GM18526 (cell line): ENCODE data around the gene PRSS33.

Experiments
- POLR2A ChIP-seq: IDR thresholded peaks from 3 replicates; pipeline ENCODE4 v1.6.1; 2011; ENCODE audit not compliant: insufficient read length; ENCODE audit errors: extremely low read depth

The PRSS33 gene

DNA sequence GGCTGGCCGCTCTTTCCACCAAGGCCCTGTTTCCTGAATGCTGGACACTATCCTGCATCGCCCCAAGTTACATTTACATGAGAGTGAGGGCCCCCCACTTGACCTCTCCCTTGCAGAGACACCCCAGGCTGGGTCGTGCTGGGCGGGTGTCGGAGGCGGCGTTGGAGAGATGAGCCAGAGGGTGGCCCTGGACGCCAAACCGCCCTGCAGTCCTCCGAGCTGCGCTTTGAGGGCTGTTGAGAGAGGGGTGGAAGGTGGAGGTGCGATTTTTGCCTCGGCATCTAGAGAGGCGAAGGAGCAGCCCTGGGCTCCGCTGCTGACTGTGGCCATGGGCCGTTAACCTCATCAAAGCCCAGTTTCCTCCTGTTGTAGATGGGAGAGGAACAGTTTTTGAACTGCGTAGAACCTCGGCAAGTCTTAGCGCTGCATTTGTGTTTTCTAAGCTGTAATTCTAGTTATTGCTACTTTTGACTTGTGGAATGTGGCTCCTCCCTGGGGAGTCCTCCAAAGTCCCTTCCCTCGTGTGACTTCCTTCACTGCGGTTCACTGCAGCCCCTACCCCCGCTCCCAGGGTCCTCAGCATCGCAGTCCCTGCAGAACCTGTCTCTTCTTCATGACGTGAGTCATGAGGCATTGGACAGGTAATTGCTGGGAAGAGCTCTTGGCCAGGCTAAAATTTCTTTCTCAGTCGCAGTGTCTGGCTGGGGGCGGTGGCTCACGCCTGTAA is 9.3 kb downstream of the PRSS33 start:
- TF ChIP-seq POLR2A = no peak

DNA sequence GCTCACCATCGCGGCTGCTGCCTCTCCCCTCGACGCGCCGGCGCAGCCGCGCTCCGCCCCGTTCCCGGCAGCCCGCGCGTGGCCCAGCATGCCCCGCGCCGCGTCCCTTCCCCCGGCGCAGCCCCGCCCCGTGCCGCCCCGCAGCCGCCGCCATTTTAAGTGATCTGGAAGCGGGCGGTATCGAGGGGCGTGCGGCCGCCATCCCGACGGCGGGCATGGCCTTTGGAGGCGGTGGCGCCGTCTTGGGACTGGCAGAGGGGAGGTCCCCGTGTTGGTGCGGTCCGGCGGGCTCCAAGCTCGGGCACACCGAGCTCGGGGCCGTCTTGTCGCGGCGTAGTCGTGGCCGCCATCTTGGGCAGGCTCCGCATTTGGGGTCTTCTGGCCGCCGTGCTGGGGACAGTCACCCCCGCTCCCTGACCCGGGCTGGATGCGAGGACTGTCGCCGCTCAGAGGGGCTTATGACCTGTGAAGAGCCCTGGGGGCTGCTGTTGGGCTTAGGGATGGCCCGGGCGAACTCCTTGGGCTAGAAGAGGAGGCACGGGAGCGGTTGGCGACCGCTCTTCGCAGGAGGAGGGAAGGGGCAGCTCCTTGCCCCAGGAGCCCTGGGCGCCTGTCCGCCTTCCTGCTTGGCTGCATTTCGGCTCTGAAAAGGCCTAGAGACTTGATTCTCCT is 10.0 kb downstream of the PRSS33 start, which contains the start of gene ELOB:
TSS of gene ELOB (minus strand) at position 50 of the 672 bp plus-strand sequence. CDS start at position 9, 41 bp downstream.
- TF ChIP-seq POLR2A = peak; percentile 75

DNA sequence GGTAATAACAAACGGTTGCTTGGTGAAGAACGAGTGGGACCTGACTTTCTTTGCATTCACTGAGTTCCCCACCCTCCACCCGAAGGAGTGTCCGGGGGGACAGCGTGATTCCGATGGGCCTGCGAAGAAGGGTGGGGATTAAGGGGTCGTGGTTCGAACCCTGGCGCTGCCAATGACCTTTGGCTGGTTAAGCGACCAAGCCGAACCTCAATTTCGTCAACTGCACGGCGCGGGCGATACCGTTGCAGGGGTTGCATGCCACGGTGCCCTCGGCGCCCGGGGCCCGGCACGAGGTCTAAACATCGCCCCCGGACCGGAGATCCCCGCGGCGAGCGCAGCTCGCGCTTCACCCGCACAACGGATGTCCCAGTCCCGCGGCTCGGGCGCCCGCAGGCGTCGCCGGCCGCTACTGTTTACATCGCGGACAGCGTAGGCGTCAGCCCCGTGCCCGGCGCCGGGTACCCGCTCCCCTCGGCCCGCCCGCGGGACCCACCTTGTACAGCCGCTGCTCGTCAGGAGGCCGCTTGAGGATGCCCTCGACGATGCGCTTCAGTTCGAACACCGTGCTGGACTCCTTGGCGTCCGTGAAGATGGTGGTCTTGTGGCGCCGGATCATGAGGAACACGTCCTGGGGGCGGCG is 10.7 kb downstream of the PRSS33 start:
- TF ChIP-seq POLR2A = no peak

DNA sequence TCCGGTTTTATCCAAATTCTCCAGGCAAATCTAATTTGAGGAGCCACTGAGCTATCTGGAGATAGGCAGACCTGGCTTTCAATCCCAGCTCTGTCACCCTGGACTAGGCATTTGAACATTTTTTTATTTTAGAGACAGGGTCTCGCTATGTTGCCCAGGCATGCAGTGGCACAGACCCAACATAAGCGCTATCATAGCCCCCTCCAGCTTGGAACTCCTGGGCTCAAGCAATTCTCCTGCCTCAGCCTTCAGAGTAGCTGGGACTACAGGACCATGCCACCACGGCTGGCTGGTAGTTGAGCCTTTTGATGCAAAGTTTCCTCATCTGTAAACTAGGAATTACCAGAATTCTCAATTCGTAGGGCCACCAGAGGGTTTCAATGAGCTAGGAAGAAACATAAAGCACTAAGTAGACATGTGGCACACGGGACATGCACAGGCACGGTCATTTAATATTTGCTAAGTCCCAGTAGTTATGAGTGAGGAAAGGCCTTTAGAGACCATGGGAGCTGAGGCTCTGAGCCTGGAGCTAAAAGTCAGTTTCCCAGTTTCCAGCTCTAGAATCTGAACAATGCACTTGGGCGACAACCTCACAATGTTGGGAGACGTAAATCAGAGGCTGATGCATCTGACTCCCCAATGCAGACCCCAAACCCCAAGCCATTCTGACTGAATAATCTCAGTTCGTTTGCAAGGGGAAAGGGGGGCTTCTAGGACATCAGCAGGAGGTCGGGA is 11.4 kb downstream of the PRSS33 start:
- TF ChIP-seq POLR2A = no peak

DNA sequence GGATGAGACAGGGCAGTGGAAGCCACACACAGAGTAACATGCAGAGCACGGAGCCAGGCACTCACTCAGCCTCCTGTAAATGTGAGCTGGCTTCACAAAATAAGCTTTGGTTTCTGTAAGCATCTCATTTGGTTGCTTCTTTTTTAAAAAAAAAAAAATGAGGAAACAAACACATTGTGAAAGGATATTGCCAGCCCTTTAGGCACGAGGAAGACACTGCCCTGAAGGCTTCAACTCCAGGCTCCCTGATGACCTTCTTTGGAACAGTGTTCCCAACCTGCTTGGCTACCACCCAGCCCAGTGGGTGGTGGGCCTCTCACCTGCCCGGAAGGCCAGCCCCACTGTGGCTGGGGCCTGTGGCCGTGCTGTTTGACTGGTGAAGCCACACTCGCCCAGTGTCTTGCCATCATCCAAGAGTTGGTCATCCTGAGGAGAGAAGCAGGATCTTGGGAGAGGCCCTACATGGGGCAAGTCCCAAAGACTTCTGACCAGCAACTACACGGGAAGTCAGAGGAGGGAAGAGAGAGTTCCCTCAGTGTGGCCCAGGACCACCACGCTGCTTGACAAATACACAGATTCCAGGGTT is 12.1 kb downstream of the PRSS33 start:
- no peak for TF ChIP-seq POLR2A

DNA sequence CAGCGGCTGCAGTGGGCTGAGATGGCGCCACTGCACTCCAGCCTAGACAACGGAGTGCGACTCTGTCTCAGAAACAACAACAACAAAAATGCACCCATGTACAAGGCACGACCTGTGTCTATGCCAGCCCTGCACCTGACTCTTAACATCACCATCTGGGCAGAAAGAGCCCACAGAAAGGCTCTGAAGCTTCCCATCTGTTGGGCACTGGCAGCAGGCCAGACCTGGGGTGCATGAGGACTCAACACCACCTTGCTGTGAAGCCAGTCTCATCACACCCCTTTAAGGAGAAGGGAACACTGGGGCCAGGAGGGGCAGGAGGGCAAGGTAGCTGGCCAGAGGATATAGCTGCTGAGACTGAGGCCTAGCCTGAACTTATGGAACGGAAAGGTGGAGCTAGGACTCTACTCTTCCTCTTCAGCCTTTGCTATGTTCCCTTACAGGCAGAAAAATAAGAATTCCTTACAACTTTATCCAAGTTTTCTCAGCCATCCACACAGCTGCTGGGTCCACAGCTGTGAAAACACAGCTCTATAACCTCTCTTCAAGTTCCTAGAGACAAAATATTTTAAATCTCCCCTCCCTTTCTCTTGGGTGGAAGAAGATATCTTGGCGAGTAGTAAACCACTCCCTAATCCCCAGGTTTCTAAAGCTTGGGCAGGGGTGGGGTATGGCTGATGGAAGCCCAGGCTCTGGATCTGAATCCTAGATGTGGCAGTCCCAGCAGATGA is 13.0 kb downstream of the PRSS33 start:
- TF ChIP-seq POLR2A = no peak

DNA sequence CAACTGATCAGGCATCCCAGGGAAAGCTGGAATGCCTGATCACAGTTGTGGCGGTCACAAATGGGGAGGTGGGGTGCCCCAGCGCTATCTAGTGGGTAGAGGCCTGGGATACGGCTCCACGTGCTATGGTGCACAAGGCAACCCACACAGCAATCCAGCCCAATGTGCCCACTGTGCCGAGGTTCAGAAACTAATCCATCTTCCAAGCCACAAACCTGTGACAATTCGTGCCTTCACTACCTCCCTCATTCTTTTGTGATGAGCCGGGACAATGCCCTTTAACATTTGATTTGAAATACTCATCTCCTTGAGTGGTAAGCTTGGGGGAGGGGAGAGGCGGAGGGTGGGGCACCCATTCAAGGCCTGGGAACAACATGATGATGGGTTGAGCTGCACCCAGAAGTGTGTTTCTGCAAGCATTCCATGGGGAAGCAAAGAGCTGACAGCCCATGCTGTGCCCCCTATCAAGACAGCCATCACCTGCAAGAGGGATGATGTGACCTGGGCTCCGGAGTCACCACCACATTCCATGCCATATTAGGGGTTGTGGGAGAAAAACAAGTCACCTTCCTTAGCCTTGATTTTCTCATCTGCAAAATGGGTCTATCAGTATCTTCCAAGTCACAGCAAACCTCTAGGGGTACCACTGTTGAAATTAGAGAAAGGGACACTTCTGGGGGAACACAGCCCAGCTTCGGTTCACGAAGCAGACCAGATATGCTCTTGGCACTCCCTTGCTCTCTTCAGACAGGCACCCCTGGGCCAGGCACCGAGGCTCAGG is 14.0 kb downstream of the PRSS33 start:
- no peak for TF ChIP-seq POLR2A

DNA sequence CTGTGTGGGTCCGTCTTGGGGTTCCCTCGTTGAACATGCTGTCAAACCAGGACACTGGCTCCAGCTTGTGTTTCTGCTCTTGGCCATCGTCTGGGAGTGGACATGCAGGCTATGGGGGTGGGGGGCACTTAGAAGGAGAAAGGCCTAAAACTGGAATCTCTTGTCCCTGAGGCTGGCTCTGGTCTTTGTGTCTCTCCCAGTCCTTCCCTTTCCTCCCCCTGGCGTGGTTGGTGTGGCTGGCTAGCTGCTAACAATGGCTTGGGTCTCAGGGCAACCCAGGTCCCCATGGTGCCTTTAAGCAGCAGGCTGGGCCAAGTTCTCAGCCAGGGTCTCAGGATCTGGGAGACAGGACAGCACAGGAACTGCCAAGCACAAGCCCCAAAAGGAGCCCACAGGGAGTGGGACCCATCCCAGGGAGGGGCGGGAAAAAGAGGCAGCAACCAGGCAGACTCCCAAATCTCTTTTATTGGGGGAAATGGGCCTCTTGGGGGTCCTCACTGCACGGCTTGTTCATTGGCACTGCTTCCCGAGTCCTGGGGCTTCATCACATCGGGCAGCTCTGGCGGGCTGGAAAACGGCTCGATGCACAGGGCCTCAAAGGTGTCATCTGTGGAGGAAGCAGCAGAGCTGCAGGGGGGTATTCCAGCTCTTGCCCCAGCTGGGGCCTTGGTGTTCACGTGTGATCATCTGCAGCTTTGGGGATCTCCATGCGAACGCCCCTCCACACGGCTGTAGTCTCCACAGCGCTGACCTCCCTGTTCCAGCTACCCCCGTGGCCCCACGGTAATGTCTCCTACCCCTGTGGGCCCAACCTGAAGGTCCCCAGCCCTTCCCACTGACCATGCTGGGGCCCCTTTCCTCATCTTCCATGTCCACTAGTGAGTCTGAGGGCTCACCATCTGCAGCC is 15.6 kb downstream of the PRSS33 start:
- TF ChIP-seq POLR2A = peak; percentile 13

DNA sequence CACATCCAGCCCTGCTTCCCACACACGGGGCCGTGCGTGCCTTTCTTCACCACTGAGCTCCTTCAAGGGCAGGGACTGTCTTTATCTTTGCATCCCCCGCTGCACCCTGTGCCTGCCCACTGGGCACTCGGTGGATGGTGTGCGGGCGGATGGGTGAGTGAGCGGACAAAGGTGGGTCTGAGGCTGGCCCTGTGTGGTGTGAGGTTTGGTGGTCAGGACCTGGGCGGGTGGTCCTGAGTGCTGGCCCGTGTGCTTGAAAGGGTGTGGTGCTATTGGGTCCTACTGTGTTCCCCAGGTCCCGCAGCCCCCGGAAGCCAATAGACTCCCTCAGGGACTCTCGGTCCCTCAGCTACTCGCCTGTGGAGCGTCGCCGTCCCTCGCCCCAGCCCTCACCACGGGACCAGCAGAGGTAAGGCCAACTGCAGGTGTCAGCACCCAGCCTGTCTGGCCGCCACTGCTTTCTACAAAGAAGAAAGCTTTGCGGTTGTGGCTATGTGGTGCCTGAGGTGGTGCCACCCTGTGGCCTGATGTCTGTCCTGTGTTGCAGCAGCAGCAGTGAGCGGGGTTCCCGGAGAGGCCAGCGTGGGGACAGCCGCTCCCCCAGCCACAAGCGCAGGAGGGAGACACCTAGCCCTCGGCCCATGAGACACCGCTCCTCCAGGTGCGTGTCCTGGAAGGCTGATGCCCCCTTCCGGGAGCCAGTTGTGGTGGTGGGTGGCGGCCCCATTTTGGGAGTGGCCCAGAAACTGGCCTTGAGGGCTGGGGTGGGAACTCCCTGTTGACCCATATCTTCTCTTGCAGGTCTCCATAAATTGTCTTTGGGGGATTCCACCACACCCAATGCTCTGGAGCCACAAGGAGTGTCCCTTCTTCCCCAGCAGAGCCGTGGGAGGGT is 17.1 kb downstream of the PRSS33 start:
- peak; percentile 2 for TF ChIP-seq POLR2A

DNA sequence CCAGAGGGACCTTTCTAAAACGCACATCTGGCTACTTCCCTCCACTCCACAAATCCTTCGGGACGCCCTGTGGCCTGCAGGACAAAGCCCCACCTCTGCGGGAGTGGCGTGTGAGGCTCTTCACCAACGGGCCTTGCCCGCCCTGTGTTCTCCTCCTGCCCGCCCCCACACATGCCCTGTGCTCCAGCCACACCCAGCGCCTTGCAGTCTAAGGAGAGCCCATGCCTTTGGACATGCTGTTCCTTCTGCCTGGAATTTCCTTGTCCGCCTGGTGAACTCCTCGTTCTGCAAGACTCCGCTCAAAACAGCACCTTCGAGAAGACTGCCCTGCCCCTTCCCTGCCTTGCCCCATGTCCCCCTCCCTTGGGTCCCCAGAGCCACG is 17.7 kb downstream of the PRSS33 start:
- TF ChIP-seq POLR2A = no peak

DNA sequence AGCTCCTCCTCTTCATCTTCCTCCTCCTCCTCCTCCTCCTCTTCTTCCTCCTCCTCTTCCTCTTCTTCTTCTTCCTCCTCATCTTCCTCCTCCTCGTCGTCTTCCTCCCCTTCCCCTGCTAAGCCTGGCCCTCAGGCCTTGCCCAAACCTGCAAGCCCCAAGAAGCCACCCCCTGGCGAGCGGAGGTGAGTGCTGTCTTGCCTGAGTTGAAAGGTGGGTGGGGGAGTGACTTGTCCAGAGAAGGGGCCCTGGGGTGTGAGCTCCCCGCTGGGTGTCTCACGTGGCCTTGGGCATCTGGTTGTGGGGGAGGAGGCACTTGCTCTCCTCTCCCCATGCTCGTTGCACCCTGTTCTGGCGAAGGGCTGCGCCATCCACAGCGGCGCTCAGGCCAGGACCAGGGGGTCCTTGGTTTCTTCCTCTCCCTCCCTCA is 18.2 kb downstream of the PRSS33 start:
- TF ChIP-seq POLR2A = no peak
